GM19452 (cell line): Measurements from ENCODE around the gene STKLD1.
"Not testable (repeated sequence)": the region's sequence is repeated elsewhere in the genome, so short reads cannot be mapped to it uniquely, and the experiment has no call there.

Experiments
- ATAC-seq: cut with Tn5 transposase; IDR thresholded peaks from one replicate; pipeline ENCODE4 v1.9.1; 2021; ENCODE audit not compliant: unreplicated experiment

Gene STKLD1

DNA sequence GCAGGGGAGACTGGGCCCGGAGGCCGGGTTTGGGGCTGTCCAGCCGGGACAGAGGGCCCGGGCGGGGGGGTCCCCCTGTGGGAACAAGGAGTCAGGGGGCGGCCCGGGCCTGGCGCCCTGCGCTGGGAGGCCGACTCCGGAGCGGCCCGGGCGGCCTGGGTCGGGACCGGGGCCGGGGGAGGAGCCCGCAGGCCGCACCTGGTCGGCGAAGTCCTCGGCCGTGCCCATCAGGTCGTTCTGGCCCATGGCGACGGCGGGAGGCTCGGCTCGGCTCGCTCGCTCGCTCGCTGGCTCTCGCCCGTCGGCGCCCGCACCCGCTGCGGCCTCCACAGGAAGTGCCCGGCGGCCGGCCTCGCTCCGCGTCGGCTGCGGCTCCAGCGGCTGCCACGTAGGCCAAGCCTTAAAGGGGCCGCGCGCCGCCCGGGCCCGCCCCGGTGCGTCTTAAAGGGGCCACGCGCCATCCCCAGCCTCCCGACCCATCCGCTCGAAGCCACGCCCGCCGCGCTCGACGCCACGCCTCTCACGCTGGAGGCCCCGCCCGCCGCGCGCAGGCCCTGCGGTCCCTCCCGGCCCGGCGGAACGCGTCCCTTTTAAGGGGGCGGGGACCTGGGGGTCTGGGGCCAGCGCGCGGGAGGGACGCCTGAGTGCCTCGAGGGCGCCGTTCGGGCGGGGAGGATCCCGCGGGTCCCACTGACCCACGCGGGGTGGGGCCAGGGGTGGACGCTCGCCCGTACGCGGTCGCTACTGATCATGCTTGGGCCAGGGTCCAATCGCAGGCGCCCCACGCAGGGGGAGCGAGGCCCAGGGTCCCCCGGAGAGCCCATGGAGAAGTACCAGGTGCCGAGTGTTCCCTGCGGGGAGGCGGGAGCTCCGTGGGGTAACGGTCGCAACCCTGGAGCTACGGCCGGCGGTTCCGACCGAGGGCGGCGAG is at the start of gene STKLD1, which contains the start of gene SURF4:
TSS of gene STKLD1 (plus strand) at position 643 of the 931 bp plus-strand sequence. CDS start at position 751, 108 bp downstream.
TSS of gene SURF4 (minus strand) at position 337 of the 931 bp plus-strand sequence. CDS start at position 246, 91 bp downstream.
- ATAC-seq: peak; percentile 81

DNA sequence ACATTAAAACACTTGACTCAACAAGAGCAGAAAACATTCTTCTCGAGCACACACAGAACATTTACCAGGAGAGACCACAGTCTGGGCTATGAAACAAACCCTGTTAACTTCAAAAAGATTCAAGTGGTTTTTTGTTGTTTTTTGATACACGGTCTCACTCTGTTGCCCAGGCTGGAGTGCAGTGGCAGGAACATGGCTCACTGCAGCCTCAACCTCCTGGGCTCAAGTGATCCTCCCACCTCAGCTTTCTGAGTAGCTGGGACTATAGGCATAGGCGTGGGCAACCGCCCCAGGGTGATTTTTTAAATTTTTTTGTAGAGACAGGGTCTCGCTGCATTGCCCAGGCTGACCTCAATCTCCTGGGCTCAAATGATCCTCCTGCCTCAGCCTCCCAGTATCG is 49.1 kb upstream of the STKLD1 start:
- not testable (repeated sequence) for ATAC-seq

DNA sequence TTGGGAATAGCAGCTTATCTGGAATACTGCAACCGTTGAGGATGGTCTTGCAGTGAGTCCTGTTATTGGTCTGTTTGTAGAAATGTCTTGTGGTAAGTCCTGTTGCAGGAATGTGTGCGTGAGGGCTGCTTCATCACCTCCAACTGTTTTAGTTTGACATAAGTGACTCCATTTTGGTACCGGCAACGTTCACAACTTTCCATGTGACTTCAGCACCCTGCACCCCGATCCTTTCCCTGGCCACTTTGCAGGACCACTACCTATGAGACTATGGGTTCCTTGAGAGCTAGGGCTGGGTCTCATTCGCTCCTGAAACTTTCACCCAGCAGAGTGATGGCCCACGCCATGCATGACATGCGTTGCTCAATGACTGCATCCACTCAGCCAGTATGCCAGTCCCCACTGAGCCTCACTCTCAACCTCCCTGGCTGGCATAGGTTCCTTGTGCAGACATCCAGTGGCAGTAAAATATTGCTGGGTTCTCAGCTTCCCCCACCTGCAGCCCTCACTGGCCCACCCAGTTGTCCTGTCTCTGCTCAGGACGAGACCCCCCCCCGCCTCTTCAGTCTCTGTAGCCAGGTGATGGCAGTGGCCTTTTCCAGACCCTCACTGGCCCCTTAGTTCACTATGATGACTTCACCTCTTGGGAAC is 48.2 kb upstream of the STKLD1 start:
- no peak for ATAC-seq

DNA sequence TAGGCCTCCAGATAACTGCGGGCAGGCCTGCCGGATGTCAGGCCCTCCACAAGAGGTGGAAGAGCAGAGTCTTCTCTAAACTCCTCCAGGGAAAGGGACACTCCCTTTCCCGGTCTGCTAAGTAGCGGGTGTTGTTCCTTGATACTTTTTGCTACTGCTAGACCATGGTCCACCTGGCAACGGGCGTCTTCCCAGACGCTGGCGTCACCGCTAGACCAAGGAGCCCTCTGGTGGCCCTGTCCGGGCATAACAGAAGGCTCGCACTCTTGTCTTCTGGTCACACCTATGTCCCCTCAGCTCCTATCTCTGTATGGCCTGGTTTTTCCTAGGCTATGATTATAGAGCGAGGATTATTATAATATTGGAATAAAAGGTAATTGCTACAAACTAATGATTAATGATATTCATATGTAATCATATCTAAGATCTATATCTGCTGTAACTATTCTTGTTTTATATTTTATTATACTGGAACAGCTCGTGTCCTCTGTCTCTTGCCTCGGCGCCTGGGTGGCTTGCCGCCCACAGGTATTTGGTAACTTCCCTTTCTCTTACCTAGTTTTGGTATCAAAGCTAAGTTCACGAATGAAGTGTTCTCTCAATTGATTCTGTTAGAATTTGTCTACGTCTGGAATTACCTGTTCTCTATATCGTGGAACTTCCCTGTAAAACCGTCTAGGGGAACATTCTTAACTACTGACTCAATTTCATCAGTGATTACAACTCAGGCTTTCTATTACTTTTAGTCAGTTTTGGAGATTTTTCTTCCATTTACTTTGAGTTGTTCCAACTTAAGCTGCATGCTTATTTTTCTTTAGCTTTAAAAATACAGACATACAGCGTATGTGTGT is 46.6 kb upstream of the STKLD1 start:
- ATAC-seq: not testable (repeated sequence)

DNA sequence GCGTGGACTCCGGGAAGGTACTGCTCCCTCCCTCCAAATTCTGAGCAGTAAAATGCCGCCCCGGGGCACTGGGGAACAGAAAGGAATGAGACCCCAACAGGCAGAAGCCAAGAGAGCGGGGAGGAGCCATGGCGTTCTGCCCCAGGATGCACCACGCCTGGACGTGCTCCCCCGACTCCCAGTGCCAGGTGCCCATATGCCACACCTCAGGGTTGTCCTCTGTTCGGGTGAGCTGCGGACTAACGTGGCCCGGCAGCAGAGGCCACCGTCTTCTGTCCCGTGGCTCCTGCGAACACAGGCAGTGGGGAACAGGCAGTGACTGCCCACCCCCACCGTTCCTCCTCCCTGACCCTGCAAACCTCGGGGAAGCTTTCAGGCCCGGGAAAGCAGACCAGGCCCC is 44.9 kb upstream of the STKLD1 start:
- ATAC-seq: no peak

DNA sequence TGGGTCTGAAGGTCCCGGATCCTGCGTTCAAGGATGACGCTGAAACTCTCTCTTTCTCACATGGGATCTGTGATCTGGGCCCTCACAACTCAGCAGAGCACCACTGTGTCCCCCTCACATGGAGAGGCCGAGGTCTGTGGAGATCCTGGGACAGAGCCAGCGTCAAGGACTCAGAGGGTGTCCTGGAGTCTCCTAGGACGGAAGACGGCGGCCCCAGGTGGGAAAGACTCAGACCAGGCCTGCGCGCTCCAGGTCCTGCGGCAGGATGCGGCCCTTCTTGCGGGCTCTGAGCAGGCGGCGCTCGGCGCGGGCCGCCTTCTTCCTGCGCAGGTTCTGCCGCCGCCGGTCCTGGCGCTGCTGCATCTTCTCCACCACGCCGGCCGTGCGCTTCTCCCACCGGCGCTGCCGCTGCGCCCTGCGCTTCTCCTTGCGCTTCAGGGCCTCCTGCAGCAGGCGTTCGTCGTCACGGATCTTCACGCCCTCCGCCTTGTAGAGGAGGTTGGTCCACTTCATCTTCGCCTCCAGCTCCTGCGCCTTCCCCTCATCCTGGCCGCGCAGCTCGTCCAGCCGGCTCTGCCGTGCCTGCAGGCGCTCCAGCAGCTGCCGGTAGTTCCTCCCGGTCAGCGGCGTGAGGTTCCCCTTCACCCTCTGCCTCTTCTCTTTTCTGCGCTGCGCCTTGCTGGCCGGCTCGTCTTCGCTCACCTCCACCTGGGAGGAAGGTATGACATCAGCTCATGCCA is 44.4 kb upstream of the STKLD1 start:
- no peak for ATAC-seq

DNA sequence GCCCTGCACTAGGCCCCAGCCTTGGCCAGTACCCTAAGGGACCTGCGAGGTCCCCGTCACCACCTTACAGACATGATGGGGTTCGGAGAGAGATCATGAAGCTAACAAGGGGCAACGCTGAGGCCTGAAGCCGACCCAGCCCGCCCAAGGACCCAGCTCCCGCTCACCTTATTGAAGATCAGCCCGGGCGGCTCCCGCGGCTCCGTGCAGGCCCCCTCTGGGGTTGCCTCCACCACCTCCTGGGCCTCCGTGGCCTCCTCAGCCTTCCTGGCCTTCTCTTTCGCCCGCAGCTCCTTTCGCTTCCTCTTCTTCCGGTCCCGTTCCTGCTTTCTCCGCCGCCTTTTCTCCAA is 43.8 kb upstream of the STKLD1 start:
- ATAC-seq: no peak

DNA sequence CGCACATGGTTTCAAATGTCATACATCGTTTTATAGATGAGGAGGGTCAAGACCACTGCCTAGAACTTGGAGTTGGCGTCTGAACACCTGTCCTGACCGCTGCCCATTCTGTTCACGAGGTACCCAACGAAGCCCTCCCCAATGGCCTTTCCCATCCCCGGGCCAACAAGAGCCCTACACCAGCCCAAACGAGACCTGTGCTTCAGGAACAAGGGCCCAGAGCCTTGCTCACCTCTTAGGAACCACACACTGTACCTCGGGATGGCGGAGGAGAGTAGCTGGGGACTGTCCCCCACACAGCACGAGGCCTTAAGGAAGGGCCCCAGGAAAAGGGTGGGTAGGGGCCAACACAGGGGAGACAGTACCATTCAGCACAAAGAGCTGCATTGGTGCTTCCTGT is 43.2 kb upstream of the STKLD1 start:
- ATAC-seq: no peak

DNA sequence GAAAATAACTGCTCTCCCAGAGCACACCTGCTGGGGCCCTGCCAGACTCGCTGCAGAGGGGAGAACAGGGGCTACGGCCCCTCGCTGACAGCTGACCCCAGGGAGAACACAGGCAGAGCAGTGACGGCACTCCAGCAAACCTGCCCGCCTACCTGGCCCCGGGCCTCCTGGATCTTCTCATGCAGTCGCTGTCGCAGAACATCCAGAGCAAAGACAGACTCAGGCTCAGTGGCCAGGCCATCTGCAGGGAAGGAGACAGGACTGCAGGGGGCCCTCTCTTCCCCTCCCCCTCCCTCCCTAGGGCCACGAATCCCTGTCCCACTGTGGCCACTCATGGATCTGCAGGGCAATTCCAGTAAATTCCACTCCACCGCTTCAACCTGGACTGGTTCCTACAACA is 42.6 kb upstream of the STKLD1 start:
- ATAC-seq: no peak

DNA sequence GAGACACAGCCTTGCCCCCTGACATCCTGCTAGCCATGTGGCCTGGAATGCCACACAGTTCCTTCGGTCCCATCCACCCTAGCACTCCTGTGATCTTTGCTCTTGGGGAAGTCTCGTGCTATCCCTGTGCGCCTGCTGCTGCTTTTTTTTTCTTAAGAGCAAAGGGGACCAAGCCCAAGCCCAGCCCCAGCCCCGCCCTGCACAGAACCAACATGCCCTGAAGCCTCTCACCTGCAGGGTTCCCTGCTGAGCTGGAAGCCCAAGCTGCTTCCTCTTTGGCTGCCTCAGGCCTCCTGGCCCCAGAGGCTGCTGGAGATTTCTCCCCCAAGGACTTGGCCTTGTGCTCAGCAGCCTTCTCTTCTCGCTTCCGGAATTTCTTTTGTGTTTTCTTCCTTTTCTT is 42.0 kb upstream of the STKLD1 start:
- no peak for ATAC-seq

DNA sequence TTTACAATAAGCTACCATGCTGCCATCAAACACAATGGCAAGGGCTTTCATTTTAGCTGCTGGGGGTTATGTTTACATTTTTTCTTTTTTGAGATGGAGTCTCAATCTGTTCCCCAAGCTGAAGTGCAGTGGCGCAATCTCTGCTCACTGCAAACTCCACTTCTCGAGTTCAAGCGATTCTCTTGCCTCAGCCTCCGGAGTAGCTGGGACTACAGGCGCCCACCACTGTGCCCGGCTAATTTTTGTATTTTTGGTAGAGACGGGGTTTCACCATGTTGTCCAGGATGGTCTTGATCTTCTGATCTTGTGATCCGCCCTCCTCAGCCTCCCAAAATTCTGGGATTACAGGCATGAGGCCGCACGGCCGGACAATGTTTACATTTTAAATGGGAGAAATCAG is 41.3 kb upstream of the STKLD1 start:
- not testable (repeated sequence) for ATAC-seq

DNA sequence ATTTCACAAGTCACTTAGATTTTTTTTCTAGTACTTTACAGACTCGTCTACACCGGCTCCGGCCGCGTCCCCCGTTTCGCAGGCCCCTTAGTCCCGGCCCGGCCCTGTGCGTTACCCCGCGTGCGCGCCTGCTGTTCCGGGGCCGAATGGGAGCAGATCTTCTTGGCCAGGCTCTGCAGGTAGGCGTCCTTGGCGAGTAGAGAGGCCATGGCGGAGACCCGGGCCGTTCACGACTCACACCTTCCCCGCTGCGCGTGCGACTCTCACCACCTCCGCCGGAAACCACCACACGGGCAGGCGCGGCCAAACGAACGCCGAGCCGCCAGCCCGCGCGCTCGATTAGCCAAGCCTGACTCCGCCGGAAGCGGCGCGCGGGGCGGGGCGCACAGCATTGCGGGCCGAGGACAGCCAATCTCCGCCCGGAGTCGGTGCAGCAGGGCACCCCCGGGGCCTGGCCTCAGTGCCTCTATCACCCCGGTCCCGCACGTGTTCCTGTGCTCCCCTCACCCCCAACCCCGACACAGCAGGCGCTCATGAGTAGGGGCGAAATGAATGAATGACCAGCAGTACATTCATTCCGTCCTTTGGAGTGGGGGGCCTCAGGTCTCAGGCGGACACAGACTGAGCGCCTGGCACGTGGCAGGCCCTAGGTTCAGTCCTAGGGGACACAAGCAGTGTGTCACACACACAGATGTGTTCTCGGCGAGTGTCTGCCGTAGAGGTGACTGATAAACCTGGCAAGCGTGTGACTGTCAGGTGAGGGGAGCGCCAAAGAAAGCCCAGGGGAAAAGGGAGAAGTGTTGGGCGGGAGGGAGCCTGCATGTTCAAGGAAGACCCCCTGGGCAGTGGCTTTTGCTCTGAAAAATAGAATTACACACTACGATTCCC is 40.0 kb upstream of the STKLD1 start, which contains the start of gene SURF6:
TSS of gene SURF6 (minus strand) at position 265 of the 888 bp plus-strand sequence. CDS start at position 209, 56 bp downstream.
- ATAC-seq: peak; percentile 74

DNA sequence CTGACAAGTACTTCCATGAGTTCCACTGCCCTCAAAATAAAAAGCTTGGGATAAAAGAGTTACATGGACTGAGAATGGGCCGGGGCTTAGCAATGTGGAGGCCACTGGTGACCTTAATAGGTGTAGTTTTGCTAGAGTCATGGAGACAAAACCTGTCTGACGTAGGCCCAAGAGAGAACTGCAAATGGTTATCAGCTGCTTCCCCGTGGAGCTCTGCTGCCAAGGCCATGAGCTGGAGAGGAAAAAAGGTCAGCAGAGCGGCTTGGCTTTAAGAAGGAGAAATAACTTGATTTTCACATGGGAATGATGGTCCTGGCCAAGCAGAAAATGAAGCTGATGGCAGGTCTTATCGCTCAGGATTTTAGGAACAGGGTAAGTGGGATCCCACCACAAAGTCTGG is 36.5 kb upstream of the STKLD1 start:
- ATAC-seq: no peak

DNA sequence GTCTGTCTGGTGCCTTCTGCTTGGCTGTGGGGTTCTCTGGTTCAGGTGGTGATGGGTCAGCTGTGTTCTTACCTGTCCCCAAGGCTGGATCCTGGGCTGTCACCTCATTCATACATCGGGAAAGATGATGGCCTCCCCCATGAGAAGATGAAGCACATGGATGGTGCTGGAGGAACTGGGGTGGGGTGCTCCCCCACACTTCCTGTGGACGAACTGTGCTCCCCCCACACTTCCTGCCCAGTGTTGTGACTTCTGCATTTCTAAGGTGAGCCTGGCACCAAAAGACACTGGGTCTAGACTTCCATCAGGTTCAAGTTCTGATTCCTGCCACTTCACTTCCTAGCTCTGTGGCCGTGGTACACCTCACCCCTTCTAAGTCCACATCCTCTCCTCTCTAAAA is 35.9 kb upstream of the STKLD1 start:
- no peak for ATAC-seq

DNA sequence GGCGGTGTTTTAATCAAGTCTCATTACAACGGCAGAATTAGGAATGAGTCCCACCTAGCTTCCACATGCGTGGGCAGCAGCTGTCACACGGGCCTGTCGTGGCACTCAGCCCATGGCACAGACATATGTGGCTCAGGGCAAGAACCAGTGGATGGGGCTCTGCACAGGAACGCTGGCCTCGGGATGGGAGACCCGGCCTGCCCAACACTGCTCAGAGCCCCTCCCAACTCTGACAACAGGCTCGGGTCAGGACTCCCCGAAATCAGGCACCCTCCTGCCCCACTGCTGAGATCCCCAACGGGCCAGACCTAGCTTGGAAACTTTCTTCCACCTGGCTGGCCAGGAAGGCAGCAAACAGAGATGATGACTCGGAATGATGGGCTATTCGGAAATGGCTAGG is 35.2 kb upstream of the STKLD1 start:
- ATAC-seq: no peak

DNA sequence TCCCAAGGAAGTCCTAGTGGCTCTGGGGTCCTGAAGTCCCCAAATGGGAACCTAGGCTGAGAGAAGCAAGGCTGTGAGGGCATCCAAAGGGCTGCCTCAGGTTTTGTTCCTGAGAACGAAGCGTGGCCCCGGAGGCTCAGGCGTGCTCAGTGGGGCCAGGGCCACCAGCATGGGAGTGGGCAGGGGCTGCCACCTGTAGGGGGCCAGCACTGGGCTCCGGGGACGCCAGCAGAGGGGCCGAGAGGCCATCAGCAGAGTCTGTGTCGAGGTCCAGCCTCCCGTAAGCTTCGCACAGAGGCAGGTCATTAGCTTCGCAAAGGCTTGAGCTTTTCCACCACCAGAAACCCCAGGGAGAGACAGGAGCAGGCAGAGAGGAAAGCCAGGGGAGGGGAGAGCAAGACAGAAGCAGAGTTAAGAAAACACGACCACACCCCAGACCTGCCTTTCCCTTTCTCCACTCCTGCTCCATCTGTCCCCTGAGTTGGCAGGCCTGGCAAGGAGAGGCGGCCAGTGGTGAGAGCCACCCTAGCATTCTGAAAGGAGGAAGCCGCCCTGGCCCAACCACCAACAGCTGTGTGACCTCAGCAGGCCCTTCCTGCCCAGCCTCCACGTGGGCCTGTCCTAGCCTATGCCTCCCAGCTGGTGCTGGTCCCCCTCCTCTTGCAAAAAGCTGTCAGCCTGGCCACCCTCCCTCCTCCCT is 34.6 kb upstream of the STKLD1 start:
- no peak for ATAC-seq

DNA sequence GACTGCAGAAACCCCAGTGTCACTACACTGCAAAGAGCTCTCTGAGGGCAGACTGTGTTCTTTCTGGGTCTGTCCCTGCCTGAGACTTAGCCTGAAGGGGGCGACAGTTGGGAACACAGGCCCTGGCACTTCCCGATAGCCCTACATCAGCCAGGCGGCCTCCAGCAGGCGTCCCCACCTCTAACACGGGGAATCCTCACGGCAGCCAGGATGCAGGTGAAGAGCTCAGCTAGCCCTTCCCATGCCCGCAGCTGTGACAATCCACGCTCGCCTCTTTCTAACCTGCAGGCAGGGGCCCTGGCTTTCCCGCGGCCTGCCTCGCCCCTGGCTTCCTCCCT is 34.1 kb upstream of the STKLD1 start:
- no peak for ATAC-seq

DNA sequence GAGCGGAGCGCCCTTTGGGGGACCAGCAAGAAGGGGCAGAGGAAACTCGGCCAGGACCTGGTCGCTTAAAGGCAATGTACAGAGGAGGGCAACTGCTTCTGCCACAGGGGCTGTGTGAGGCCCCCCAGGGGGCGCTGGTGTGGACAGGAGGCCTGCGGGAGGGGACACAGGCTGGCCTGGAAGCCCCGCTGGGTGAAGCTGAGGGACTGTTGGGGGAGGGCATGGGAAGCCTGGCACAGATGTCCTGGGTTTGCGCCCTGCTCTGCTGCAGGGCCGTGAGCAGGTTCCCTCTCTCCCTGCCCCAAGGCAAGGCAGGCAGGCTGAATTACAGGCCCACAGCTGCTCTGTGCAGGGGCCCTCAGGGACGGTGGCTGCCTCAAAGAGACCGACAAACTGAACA is 33.6 kb upstream of the STKLD1 start:
- no peak for ATAC-seq

DNA sequence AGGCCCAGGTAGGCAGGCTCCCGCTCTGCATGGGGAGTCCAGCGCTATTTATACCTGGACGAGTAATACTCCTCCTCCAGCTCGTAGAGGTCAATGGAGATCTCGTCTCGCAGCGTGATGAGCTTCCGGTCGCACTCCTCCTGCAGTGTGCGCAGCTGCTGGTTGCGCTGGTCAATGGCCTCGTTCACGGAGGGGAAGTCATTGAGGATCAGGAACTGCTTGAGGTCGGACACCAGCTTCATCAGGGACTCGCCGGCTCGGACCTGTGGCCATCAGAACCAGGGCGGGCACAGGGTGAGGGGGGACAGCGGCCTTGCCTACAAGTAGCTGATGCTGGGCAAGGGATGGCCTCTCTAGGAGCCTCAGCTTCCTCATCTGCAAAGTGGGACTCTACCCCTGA is 32.1 kb upstream of the STKLD1 start:
- no peak for ATAC-seq
